NCI-H128 (cell line): ENCODE measurements around the gene MYLK4.

ENCODE experiments used
- DNase-seq: peaks from one replicate; lab custom pipeline; 2025; ENCODE audit not compliant: unreplicated experiment; lab: John Stamatoyannopoulos, UW

Gene MYLK4

DNA sequence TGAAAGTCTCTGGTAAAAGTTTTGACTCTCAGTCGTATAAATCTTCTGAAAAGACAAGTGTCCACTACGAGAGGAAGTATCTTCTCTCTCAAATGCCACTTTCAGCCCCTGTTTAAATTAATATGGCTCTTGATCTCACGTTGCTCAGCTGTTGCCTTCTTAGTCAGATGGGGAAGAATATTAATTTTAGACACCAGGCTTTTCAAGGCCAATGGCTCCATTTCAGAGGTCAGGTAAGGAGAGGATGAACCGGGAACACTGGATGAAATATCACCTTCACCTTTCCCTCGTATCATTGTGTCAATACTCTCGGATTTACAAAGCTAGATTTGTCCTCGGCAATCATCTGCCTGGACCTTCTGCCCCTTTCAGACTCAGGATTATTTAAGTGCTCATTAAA lies at the start of gene MYLK4:
Gene MYLK4 (minus strand): TSS at position 91 of the 400 bp plus-strand sequence. CDS start 1,628 bp downstream, outside the sequence.
- DNase-seq: no peak

GRCh38 chr6:2799936-2800527 lies 49.3 kb upstream of the MYLK4 start:
- no peak for DNase-seq

- DNase-seq: no peak
These were observed 47.9 kb upstream of the MYLK4 start for GRCh38 chr6:2798586-2799134.

DNA sequence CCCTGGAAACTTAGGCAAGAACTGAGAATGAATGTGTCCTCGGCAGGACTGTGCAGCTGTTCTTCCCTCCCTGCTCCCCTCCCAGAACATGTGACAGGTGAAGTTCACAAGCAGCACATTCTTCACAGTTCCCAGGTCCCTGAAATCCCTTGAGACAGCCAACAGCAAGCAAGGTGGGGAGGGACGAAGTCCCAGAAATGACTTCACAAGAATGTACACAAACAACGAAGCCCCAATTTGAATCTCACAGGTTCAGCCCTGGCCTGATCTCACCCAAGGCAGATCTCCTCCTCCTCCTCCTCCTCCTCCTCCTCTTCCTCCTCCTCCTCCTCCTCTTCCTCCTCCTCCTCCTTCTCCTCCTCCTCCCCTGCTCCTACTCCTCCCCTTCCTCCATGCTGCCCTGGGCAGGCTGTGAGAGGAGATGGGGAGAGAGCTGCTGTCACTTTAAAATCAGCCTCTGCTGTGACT lies 46.9 kb upstream of the MYLK4 start:
- DNase-seq: no peak

GRCh38 chr6:2796861-2797260 lies 46.1 kb upstream of the MYLK4 start:
- no peak for DNase-seq

- DNase-seq: no peak
These were observed 45.2 kb upstream of the MYLK4 start for GRCh38 chr6:2795956-2796355.

DNA sequence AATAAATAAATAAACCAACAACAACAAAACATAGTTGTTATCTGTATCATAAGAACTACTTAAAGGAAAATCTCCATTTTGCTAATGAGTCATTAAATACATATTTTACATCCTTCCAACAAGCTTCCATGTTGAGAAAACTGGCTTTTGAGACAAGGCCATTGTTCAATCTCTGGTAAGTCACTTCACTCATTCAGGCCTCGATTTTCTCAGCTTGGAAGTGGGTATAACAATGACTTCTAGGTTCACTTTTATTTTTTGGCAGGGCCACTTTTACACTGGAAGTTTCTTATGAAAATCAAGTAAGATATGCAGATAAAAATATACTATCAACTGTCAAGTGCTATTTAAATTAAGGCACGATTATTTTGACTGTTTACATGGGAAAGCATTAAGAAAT lies 44.4 kb upstream of the MYLK4 start:
- DNase-seq: no peak

DNA sequence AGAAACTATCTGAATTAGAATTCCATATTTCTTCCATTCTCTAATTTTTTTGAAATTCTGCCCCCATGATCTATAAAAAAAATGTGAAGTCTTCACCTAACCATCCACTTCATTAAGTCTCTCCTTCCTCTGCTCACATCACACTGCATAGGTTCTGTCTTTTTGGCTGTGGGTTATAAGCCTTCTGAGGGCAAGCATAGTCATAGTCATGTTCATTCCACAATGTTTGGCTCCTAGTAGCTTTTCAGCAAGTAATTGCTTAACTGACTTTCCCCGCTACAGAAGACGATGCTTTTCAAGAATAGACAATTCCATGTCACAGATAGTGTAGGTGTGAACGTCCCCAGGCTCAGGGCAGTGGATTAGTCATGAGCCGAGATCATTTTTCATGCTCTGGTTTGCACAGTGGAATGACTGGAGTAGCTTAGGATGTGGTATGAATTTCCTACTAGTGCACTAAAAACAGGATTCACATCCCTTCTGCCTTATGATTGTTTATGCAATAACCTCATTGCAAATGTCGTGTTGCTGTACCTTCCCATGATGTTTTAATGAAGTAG lies 43.5 kb upstream of the MYLK4 start:
- no peak for DNase-seq

- DNase-seq: no peak
These were observed 42.9 kb upstream of the MYLK4 start for GRCh38 chr6:2793534-2794151.

- DNase-seq: no peak
These were observed 41.8 kb upstream of the MYLK4 start for GRCh38 chr6:2792330-2793110.

- no peak for DNase-seq
These were observed 40.8 kb upstream of the MYLK4 start for GRCh38 chr6:2791450-2791974.

GRCh38 chr6:2790588-2791449 lies 40.1 kb upstream of the MYLK4 start:
- no peak for DNase-seq

- DNase-seq: no peak
These were observed 35.5 kb upstream of the MYLK4 start for GRCh38 chr6:2786269-2786668.

GRCh38 chr6:2784930-2785329 lies 34.2 kb upstream of the MYLK4 start:
- no peak for DNase-seq

DNA sequence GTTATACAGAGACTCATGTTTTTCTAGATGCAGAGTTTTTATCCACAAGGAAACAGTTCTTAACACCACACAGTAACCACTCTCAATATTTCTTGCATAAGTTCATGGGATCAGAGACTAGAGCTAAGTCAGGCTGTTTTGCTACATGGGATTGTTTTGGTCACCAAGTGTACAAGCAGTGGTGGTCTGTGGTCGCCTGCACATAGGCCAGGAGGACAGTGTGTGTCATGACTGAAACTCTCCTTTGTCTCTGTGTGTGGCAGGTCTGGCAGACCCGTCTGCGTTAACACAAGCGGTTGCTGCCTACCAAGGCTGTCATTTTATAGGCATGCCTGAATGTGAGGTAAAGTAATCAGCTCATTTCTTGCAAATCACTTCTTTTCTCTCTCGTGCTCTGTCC lies 33.3 kb upstream of the MYLK4 start:
- no peak for DNase-seq

DNA sequence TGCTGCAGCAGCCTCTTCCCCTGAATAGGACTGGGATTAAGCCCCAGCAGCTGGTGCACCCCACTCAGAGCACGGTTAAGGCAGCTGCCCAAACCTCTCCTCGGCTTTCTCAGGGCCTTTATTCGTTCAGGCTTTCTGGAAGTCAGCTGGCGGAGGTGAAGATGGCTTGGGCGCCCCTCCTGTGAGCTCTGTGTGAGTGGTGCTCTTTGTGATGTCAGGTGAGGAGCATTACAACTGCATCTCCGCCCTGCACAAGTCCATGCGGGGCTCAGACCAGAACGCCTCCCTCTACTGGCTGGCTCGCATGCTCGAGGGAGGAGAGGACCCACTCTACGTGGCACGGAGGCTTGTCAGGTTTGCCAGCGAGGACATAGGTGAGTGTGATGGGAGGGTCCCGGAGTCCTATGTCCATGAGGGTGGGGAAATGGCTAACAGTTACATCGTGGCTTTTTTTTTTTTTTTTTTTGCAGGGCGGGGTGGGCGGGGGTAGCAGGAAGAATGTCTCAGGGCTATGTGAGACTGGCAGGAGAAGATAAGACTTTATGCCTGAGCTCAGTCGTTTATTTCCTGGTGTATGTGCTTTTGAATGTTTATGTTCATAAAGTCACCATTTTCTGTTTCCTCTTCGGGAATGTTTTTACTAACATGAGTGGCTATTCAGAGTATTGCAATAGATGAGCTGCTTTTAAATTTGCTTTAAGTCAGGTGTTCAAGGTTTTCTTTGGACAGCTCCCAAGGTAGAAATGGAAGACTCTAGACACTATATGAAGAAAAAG lies 32.7 kb upstream of the MYLK4 start:
- no peak for DNase-seq

DNA sequence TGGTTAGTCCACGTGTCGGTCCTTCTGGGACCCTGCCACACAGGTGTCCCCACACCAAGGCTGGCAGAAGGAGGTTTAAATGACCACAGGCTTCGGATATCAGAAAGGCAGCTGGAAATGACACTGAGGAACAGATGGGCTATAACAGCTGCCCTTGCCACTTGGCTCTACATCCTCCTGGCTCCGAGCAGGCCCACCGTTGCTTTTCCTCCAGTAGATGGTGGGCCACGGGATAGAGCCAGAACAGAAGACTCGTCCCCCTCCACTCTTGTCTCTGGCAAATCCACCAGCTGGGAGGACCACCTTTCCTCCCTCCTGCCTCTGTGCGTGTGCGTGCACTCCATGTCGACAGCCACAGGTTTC lies 32.1 kb upstream of the MYLK4 start:
- no peak for DNase-seq

GRCh38 chr6:2782356-2782708 lies 31.6 kb upstream of the MYLK4 start:
- no peak for DNase-seq

DNA sequence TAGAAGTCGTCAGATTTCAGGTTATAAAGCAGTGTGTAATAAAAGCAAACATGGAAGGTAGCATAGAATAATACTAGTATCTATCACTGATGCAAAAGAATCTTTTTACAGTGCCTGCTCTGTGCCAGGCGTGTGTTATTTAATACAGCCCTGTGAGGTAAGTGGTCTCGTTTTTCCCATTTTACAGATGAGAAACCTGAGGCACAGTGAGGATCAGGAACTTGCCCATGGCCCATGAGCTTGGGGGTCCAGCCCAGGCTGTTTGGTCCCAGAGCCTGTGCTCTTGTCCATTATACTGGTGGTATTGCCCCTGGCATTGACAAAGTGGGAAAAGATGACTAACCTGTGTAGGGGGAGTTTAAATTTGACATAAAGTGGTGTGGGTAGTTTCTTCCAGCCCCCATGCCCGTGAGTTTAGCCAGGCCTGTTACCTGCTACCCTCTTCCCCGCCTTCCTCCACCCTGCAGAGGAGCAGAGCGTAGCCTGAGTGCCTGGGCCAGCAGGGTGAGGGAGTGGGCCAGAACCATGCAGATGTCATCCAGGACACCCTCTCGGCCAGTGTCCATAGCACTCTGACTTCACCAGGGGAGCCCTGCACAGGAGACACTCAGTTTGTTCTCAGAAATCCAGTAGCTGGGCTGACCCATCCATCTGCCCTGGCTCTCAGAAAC lies 31.1 kb upstream of the MYLK4 start:
- no peak for DNase-seq
